Loucy (cell line): ENCODE data around the gene PPHLN1.

Source experiments
- H2AFZ ChIP-seq: fragments of 200-600 bp; sonication (generic); 2 replicates; pipeline ENCODE4 v1.6.0; 2016; ENCODE audit warnings: antibody characterized with exemption, mild to moderate bottlenecking, low read length, moderate library complexity
- H3F3A ChIP-seq: fragments of 200-600 bp; 2 replicates; pipeline ENCODE4 v1.6.0; 2016; ENCODE audit warnings: antibody characterized with exemption, low read depth, mild to moderate bottlenecking
- H3K27me3 ChIP-seq: fragments of 200-600 bp; sonication (generic); 2 replicates; pipeline ENCODE4 v1.6.1; 2014; ENCODE audit warnings: low read length, mild to moderate bottlenecking; ENCODE audit not compliant: insufficient read depth, poor library complexity, severe bottlenecking
- H3K36me3 ChIP-seq: fragments of 200-600 bp; sonication (generic); 2 replicates; pipeline ENCODE4 v1.6.1; 2016; ENCODE audit warnings: low read length; ENCODE audit not compliant: insufficient read depth
- H3K4me1 ChIP-seq: fragments of 200-600 bp; sonication (generic); 2 replicates; pipeline ENCODE4 v1.5.1; 2014; ENCODE audit warnings: low read length, mild to moderate bottlenecking; ENCODE audit not compliant: insufficient read depth, poor library complexity, severe bottlenecking
- H3K4me2 ChIP-seq: fragments of 200-600 bp; sonication (generic); 2 replicates; pipeline ENCODE4 v1.6.0; 2014; ENCODE audit warnings: antibody characterized with exemption, low read length, low read depth, mild to moderate bottlenecking; ENCODE audit not compliant: poor library complexity, severe bottlenecking
- H3K4me3 ChIP-seq: fragments of 200-600 bp; sonication (generic); 2 replicates; pipeline ENCODE4 v1.5.1; 2014; ENCODE audit warnings: low read length, mild to moderate bottlenecking, mixed read lengths; ENCODE audit not compliant: poor library complexity, severe bottlenecking
- H3K79me2 ChIP-seq: fragments of 200-600 bp; sonication (generic); 2 replicates; pipeline ENCODE4 v1.6.1; 2014; ENCODE audit warnings: low read length; ENCODE audit not compliant: insufficient read depth
- H3K9ac ChIP-seq: fragments of 200-600 bp; sonication (generic); 2 replicates; pipeline ENCODE4 v1.6.0; 2014; ENCODE audit warnings: mild to moderate bottlenecking, low read depth, low read length, moderate library complexity; ENCODE audit not compliant: poor library complexity, severe bottlenecking
- H3K9me2 ChIP-seq: fragments of 200-600 bp; sonication (generic); replicated peaks from 2 replicates; pipeline ENCODE4 v1.6.1; 2016; ENCODE audit warnings: low read depth, low read length, mixed read lengths
- H3K9me3 ChIP-seq: fragments of 200-600 bp; sonication (generic); 2 replicates; pipeline ENCODE4 v1.6.1; 2014; ENCODE audit warnings: mild to moderate bottlenecking, antibody characterized with exemption, low read length, low read depth; ENCODE audit not compliant: insufficient read depth
- H4K20me1 ChIP-seq: fragments of 200-600 bp; sonication (generic); 2 replicates; pipeline ENCODE4 v1.6.0; 2014; ENCODE audit warnings: antibody characterized with exemption, low read length, mild to moderate bottlenecking; ENCODE audit not compliant: insufficient read depth, poor library complexity, severe bottlenecking
- EZH2phosphoT487 ChIP-seq: fragments of 200-600 bp; IDR thresholded peaks from 2 replicates; pipeline ENCODE4 v1.6.1; 2018; ENCODE audit warnings: antibody characterized with exemption, mild to moderate bottlenecking, moderate library complexity, borderline replicate concordance
- TF ChIP-seq, protein P1 (sequence below): fragments of 200-600 bp; sonication (generic); conservative IDR thresholded peaks from 2 replicates; pipeline ENCODE4 v1.5.1; 2014; ENCODE audit warnings: mild to moderate bottlenecking, antibody characterized with exemption, low read length

Gene PPHLN1

GRCh38 chr12:42432517-42433140, 106.7 kb downstream of the PPHLN1 start:
- Histone ChIP-seq H3F3A (no peaks in the 10 kb centered on the region), H3K27me3 (no peaks in the 10 kb centered on the region), H3K4me3 (no peak overlapping the region), H2AFZ (no peak overlapping the region), H3K4me1 (no peaks in the 10 kb centered on the region), H3K9me3 (no peaks in the 10 kb centered on the region), H3K9ac (no peak overlapping the region), H3K36me3 (peaks cover 18% of the 10 kb centered on the region; the same call in 1 of the 2 replicates), H3K4me2 (no peak overlapping the region), H4K20me1 (no peaks in the 10 kb centered on the region), H3K79me2 (no peaks in the 10 kb centered on the region), H3K9me2 (no peaks in the 10 kb centered on the region)
- no peak for TF ChIP-seq EZH2phosphoT487
- TF ChIP-seq, protein P1, sequence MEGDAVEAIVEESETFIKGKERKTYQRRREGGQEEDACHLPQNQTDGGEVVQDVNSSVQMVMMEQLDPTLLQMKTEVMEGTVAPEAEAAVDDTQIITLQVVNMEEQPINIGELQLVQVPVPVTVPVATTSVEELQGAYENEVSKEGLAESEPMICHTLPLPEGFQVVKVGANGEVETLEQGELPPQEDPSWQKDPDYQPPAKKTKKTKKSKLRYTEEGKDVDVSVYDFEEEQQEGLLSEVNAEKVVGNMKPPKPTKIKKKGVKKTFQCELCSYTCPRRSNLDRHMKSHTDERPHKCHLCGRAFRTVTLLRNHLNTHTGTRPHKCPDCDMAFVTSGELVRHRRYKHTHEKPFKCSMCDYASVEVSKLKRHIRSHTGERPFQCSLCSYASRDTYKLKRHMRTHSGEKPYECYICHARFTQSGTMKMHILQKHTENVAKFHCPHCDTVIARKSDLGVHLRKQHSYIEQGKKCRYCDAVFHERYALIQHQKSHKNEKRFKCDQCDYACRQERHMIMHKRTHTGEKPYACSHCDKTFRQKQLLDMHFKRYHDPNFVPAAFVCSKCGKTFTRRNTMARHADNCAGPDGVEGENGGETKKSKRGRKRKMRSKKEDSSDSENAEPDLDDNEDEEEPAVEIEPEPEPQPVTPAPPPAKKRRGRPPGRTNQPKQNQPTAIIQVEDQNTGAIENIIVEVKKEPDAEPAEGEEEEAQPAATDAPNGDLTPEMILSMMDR: no peak

- H4K20me1 ChIP-seq: no peaks in the 10 kb centered on the region
- TF ChIP-seq, protein P1: no peak
- TF ChIP-seq EZH2phosphoT487: no peak
- H3K27me3 ChIP-seq: no peaks in the 10 kb centered on the region
- H3K4me3 ChIP-seq: no peak overlapping the region
- no peaks in the 10 kb centered on the region for H3K4me1 ChIP-seq
- H3K36me3 ChIP-seq: peaks cover 46% of the 10 kb centered on the region; the same call in 1 of the 2 replicates
- H3K79me2 ChIP-seq: no peaks in the 10 kb centered on the region
- no peak overlapping the region for H2AFZ ChIP-seq
- H3F3A ChIP-seq: no peaks in the 10 kb centered on the region
- H3K9me3 ChIP-seq: no peaks in the 10 kb centered on the region
- no peak overlapping the region for H3K9ac ChIP-seq
- H3K9me2 ChIP-seq: no peaks in the 10 kb centered on the region
- H3K4me2 ChIP-seq: no peak overlapping the region
These were observed 114.6 kb downstream of the PPHLN1 start for GRCh38 chr12:42440608-42441007.

DNA sequence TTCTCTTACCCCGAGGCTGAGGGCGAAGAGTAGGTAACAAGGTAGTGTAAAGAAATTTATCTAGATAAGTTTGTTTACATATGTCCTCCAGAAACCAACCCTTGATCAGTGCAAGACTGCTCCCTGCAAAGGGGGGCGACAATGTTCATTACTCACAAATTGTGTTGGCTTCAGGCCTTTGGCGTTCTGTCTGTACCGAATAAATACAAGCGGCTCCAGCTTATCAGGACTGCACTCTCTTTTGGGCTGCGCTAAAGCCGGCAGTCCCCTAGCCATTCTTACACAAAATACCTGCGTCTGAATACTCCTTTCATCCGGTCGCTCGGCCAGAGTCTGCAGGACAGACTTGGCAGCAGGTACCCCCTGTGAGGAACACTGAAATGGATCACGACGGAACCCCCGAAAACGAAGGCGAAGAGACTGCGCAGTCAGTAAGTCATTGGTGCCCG, 116.4 kb downstream of the PPHLN1 start:
- TF ChIP-seq EZH2phosphoT487: no peak
- TF ChIP-seq, protein P1: no peak
- H3K4me2 ChIP-seq: no peak overlapping the region
- H3K4me1 ChIP-seq: no peaks in the 10 kb centered on the region
- H3K9ac ChIP-seq: no peak overlapping the region
- no peak overlapping the region for H3K4me3 ChIP-seq
- H3K9me3 ChIP-seq: no peaks in the 10 kb centered on the region
- H2AFZ ChIP-seq: no peak overlapping the region
- no peaks in the 10 kb centered on the region for H3K27me3 ChIP-seq
- no peaks in the 10 kb centered on the region for H3F3A ChIP-seq
- peaks cover 58% of the 10 kb centered on the region; the same call in 1 of the 2 replicates for H3K36me3 ChIP-seq
- H4K20me1 ChIP-seq: no peaks in the 10 kb centered on the region
- H3K9me2 ChIP-seq: no peaks in the 10 kb centered on the region
- no peaks in the 10 kb centered on the region for H3K79me2 ChIP-seq
